Thyroid gland (tissue), 4 donors: Measurements from ENCODE around the gene CD53. TPM values are rescaled to one million over a fixed set of nuclear protein-coding genes. Genes with fewer than 3 reads are reported as not detected.

ENCODE experiments used
- DNase-seq, 2 donors: peaks; one replicate each; pipeline ENCODE4 v3.0.0-alpha.2; 2019
- H3K27ac ChIP-seq, 3 donors: fragments of 200-600 bp; sonication (generic); 1 replicate in 2 of 3; 2 replicates in 1 of 3; pipeline ENCODE4 v1.5.1; 2016 to 2019; ENCODE audit warnings: mild to moderate bottlenecking in 1 of 3, moderate library complexity in 1 of 3
- H3K27me3 ChIP-seq: fragments of 200-600 bp; sonication (generic); one replicate; pipeline ENCODE4 v1.5.1; 2019
- H3K36me3 ChIP-seq, 2 donors: fragments of 200-600 bp; sonication (generic); one replicate each; pipeline ENCODE4 v1.5.1; 2016 to 2019
- H3K4me1 ChIP-seq, 2 donors: fragments of 200-600 bp; sonication (generic); one replicate each; pipeline ENCODE4 v1.5.1; 2017 to 2019
- H3K4me3 ChIP-seq, 3 donors: fragments of 200-600 bp; sonication (generic); replicated peaks in 1 of 3; 1 replicate in 2 of 3; 2 replicates in 1 of 3; pipeline ENCODE4 v1.5.1; 2016; ENCODE audit warnings: mild to moderate bottlenecking in 1 of 3
- H3K9me3 ChIP-seq: fragments of 200-600 bp; sonication (generic); one replicate; pipeline ENCODE4 v1.5.1; 2017
- POLR2A ChIP-seq, 2 donors: fragments of 450-650 bp; IDR thresholded peaks; one replicate each; pipeline ENCODE4 v1.6.1; 2017; ENCODE audit warnings: antibody characterized with exemption in 2 of 2, mild to moderate bottlenecking in 2 of 2, moderate library complexity in 1 of 2
- WGBS, 2 donors: methylation state at CpG; one replicate each; pipeline ENCODE4 v1.1.5; 2017; 5-methylcytosine and 5-hydroxymethylcytosine counted together
- intact Hi-C: fragments of 100-400 bp; cut with DNase I; formaldehyde crosslinking; loops from one replicate; pipeline ENCODE4 v1.15.1; 2023
- total RNA-seq, 4 donors: library from RNA; depleted of rRNA; stranded (reverse); fragments of >200 nt; gene quantifications; one replicate each; pipeline ENCODE4 v1.2.3, GENCODE V29; 2016
- TF ChIP-seq, protein P1 (sequence below), 6 experiments: fragments of 200-600 bp in 3 of 6; fragments of 450-650 bp in 3 of 6; sonication (generic) in 3 of 6; IDR thresholded peaks; one replicate each; pipeline ENCODE4 v1.5.1; 2016 to 2019; ENCODE audit warnings: antibody characterized with exemption in 6 of 6, mild to moderate bottlenecking in 2 of 6, inconsistent platforms in 1 of 6, moderate library complexity in 1 of 6

Gene CD53
- total RNA-seq, 4 donors from 2014 or later, result 11.6 to 31.0 (median 13.9) TPM

DNA sequence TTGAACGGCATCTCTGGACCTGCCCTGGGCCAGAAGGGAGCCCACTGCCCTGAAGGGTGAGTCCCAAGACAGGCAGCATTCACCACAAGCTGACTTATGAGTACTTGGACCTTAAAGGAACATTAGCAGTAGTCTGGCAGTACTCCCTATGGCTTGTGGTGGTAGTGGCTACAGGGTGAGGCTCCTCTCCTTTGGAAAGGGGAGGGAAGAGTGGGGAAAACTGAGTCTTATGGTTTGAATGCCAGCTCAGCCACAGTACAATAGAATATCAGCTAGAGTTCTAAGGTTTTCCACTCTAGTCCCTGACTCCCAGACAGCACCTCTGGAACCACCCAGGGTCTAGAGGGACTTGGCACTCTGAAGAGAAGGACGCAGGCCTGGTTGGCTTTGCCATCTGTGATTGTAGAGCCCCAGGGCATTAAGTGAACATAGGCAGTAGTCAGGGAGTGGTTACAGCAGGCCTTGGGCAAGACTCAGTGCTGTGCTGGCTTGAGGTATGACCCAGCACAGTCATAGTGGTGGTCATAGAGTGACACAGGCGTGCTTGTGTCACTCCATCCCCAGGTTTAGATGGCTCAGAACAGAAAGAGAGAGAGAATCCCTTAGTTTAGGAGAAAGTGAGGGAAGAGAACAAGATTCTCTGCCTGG is 31.0 kb downstream of the CD53 start:
- TF ChIP-seq, protein P1, sequence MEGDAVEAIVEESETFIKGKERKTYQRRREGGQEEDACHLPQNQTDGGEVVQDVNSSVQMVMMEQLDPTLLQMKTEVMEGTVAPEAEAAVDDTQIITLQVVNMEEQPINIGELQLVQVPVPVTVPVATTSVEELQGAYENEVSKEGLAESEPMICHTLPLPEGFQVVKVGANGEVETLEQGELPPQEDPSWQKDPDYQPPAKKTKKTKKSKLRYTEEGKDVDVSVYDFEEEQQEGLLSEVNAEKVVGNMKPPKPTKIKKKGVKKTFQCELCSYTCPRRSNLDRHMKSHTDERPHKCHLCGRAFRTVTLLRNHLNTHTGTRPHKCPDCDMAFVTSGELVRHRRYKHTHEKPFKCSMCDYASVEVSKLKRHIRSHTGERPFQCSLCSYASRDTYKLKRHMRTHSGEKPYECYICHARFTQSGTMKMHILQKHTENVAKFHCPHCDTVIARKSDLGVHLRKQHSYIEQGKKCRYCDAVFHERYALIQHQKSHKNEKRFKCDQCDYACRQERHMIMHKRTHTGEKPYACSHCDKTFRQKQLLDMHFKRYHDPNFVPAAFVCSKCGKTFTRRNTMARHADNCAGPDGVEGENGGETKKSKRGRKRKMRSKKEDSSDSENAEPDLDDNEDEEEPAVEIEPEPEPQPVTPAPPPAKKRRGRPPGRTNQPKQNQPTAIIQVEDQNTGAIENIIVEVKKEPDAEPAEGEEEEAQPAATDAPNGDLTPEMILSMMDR (IDR thresholded peaks at IDR 0.05), result no peak
- no peak for TF ChIP-seq POLR2A (IDR thresholded peaks at IDR 0.05)
- 65 to 68% methylated on average over 3 of the region's 3 CpGs for WGBS, 2 donors
- no peaks in the 10 kb centered on the region for H3K36me3 ChIP-seq
- no peak overlapping the region for H3K4me3 ChIP-seq
- intact Hi-C loops, result no loop called here
- no peaks in the 10 kb centered on the region for H3K9me3 ChIP-seq
- DNase-seq, result no peak
- no peak overlapping the region for H3K27ac ChIP-seq
- no peaks in the 10 kb centered on the region for H3K4me1 ChIP-seq
- no peaks in the 10 kb centered on the region for H3K27me3 ChIP-seq

DNA sequence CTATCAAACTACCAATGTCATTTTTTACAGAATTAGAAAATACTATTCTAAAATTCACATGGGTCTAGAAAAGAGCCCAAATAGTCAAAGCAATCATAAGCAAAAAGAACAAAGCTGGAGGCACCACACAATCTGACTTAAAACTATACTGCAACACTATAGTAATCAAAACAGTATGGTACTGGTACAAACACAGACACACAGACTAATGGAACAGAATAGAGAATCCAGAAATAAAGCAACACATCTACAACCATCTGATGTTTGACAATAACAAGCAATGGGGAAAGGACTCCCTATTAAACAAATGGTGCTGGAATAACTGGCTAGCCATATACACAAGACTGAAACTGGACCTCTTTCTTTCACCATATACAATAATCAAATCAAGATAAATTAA is 39.8 kb downstream of the CD53 start:
- Histone ChIP-seq H3K27ac (no peak overlapping the region), H3K27me3 (no peaks in the 10 kb centered on the region), H3K4me3 (no peak overlapping the region), H3K36me3 (no peaks in the 10 kb centered on the region), H3K9me3 (no peaks in the 10 kb centered on the region), H3K4me1 (no peaks in the 10 kb centered on the region)
- intact Hi-C loops, result no loop called here
- DNase-seq, result no peak
- TF ChIP-seq POLR2A (IDR thresholded peaks at IDR 0.05), result no peak
- TF ChIP-seq, protein P1 (IDR thresholded peaks at IDR 0.05), result no peak

DNA sequence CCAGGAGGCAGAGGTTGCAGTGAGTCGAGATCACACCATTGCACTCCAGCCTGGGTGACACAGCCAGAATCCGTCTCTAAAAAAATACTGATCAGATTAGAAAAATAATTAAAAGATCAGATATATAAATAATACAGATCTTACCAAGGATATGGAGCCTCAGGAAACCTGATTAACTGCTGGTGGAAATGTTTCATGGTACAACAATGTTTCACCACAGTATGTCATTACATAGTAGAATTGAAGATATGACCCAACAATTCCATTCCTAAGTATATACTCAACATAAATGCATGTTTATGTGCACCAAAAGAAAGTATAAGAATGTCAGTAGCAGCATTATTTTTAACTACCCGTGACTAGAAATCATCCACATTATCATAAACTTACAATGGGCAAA is 41.7 kb downstream of the CD53 start:
- no peak for DNase-seq
- Histone ChIP-seq H3K27me3 (no peaks in the 10 kb centered on the region), H3K36me3 (no peaks in the 10 kb centered on the region), H3K4me1 (no peaks in the 10 kb centered on the region), H3K9me3 (no peaks in the 10 kb centered on the region), H3K4me3 (no peak overlapping the region), H3K27ac (no peak overlapping the region)
- TF ChIP-seq POLR2A (IDR thresholded peaks at IDR 0.05), result no peak
- TF ChIP-seq, protein P1 (IDR thresholded peaks at IDR 0.05), result no peak
- intact Hi-C loops, result no loop called here
- WGBS, 2 donors, result 87 to 96% methylated on average over 3 of the region's 3 CpGs

DNA sequence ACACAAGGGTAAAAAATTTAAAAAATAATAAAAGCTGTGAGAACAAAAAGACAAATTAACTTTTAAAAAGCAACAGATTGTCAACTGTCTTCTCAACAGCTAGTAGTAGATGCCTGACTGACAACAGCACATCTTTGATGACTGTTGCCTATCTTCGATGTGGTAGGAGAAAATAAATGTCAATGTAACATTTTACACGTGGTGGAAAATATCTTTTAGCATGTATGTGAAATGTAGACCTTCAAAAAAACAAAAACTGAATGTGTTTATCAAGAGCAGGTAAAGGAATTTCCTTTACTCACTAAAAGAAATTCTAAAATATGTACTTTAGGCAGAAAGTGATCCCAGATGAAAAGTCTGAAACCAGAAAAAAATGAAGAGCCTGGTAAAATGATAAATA is 42.9 kb downstream of the CD53 start:
- intact Hi-C loops, result no loop called here
- WGBS, 2 donors, result 73 to 74% methylated on average over 2 of the region's 2 CpGs
- Histone ChIP-seq H3K4me3 (no peak overlapping the region), H3K4me1 (no peaks in the 10 kb centered on the region), H3K9me3 (no peaks in the 10 kb centered on the region), H3K36me3 (no peaks in the 10 kb centered on the region), H3K27ac (no peak overlapping the region), H3K27me3 (no peaks in the 10 kb centered on the region)
- TF ChIP-seq, protein P1 (IDR thresholded peaks at IDR 0.05), result no peak
- no peak for TF ChIP-seq POLR2A (IDR thresholded peaks at IDR 0.05)
- DNase-seq, result no peak

DNA sequence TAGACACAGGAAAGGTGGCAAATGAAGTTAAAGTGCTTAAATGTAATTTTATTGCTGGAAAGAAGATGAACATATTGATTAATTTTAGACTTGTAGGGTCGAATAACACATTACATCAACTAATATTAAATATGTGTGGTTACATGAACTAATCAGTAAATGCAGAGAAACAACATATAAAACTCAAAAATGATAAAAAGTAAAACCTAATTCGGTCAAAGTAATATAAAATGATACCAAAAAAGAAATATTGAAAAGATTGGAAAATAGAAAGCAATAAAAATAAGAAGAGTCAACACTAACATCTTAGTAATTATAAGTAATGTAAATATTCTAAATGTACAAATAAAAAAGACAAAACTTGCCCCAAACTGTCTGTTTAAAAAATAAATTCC is 43.3 kb downstream of the CD53 start:
- Histone ChIP-seq H3K27ac (no peak overlapping the region), H3K4me1 (no peaks in the 10 kb centered on the region), H3K36me3 (no peaks in the 10 kb centered on the region), H3K27me3 (no peaks in the 10 kb centered on the region), H3K9me3 (no peaks in the 10 kb centered on the region), H3K4me3 (no peak overlapping the region)
- intact Hi-C loops, result no loop called here
- DNase-seq, result no peak
- TF ChIP-seq, protein P1 (IDR thresholded peaks at IDR 0.05), result no peak
- no peak for TF ChIP-seq POLR2A (IDR thresholded peaks at IDR 0.05)
- 65 to 71% methylated on average over 2 of the region's 2 CpGs for WGBS, 2 donors
